Measurements from ENCODE around the gene TCP1. TPM values are rescaled to one million over a fixed set of nuclear protein-coding genes. Genes with fewer than 3 reads are reported as not detected.

TCP1 gene
- total RNA-seq, 1 experiment from 2014 or later: 229 TPM

DNA sequence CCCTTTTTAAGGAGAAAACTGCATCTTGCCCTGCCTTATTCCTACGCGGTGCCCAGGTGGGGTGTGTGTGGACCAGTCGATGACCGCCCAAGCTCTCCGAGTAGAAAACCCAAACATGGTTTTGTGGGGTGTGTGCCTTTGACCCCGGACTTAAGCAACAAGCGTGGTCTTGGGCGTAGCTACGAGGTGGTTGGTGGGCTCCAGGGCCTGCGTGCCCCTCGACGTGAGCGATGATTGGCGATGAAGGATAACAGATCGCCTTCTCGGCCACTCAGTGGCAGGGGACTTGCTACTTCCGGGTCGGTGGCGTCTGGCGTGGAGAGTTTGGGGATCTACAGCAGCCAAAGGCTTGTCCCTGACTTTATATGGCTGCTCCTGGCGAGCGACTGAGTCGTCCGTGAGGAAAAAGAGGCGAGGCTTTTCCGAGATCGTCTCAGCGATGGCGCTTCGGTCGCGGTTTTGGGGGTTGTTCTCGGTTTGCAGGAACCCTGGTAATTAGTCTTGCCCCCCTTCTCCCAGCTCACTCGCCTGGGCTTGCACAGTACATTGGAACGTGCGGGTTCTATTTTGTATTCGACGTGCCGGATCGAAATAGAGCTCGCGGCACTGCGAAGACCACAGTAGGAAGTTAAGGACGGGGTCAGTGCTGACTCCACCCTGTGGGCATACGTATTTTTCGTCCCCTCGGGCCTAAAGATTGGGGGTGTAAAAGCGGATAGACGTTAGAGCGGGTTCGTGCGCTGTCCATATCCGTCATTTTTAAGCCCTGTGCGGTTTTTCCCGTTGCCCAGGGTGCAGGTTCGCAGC is 950 bp upstream of the TCP1 start, which contains the start of gene MRPL18:
Gene MRPL18, plus strand, starts transcription at position 319 of the 807 bp plus-strand sequence. Its CDS starts 121 bp downstream, at position 440.
- in situ Hi-C loops (cut with HindIII; ENCODE audit: low pct_unique_long_range_greater_than_20kb, low sequenced_read_pairs): no loop called here
- peak; percentile 96 for DNase-seq (ENCODE audit: low read depth, low spot score)

DNA sequence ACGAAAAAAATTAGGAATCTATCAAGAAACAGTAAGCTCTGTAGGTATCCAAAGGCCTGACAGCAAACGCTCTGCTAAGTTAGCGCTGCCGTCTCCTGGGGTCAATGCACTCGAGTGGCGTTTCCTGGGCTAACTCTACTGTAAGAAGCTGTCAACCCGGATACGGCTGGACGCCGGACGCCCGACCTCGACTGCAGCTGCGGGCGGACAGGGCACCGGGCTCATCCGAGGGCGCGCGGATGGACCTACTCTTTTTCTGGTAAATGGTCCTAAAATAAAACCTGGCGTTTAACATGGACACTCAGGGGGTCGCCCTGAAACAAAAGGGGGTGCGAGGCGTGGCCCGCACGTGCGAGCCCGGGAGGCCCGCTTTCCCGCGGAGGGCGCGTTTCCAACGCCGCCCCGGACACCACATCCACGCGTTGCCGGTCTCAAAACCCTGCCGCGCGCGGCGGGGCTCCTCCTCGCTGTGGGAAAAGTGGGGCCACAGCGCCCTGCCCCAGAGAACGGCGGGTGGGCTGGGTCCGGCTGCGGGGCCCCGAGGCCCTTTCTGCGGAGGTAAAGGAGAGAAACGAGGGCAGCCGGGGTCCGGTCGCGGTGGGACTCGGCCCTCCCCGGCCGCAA is 537 bp downstream of the TCP1 start:
- peak; percentile 21 for DNase-seq (ENCODE audit: low read depth, low spot score)
- in situ Hi-C loops (cut with HindIII; ENCODE audit: low pct_unique_long_range_greater_than_20kb, low sequenced_read_pairs): no loop called here

GRCh38 chr6:159788276-159788675 is 1.1 kb downstream of the TCP1 start:
- DNase-seq (ENCODE audit: low read depth, low spot score): no peak
- in situ Hi-C loops (cut with HindIII; ENCODE audit: low pct_unique_long_range_greater_than_20kb, low sequenced_read_pairs): no loop called here

DNA sequence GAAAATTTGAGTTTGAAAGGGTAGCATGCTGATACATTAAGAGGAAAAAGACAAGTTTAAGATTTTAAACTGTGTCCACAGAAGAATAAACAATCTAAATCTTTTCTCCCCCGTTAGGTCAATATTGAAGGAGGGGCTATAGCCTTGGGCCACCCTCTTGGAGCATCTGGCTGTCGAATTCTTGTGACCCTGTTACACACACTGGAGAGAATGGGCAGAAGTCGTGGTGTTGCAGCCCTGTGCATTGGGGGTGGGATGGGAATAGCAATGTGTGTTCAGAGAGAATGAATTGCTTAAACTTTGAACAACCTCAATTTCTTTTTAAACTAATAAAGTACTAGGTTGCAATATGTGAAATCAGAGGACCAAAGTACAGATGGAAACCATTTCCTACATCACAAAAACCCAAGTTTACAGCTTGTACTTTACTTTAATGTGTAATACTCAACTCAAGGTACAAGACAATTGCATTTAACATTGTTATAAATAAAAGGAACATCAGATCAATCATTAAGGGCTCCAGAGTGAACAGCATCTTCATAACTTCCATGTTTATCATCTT is 10.8 kb downstream of the TCP1 start:
- no peak for DNase-seq (ENCODE audit: low read depth, low spot score)
- in situ Hi-C loops (cut with HindIII; ENCODE audit: low pct_unique_long_range_greater_than_20kb, low sequenced_read_pairs): no loop called here

- no peak for DNase-seq (ENCODE audit: low read depth, low spot score)
- in situ Hi-C loops (cut with HindIII; ENCODE audit: low pct_unique_long_range_greater_than_20kb, low sequenced_read_pairs): no loop called here
These were observed 11.3 kb downstream of the TCP1 start for GRCh38 chr6:159778131-159778530.

DNA sequence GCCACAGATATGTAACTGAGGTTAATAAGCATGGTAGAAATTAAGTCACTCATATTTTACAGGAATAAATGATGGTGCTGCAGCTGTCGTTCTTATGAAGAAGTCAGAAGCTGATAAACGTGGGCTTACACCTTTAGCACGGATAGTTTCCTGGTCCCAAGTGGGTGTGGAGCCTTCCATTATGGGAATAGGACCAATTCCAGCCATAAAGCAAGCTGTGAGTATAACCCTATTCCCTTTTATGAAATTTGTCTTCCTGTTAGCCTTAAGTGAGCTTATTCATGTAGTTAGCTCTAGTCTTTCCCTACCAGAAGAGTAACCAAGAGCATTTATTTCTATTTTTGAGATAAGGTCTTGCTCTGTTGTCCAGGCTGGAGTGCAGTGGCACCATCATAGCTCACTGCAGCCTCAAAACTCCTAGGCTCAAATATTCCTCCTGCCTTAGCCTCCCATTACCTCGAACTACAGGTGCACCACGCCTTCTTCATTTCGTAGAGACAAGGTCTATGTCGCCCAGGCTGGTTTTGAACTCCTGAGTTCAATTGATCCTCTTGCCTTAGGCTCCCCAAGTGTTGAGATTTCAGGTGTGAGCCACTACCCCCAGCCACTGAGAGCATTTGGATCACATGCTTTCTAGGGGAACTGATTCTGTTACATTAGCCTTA is 12.0 kb downstream of the TCP1 start:
- DNase-seq (ENCODE audit: low read depth, low spot score): no peak
- in situ Hi-C loops (cut with HindIII; ENCODE audit: low pct_unique_long_range_greater_than_20kb, low sequenced_read_pairs): no loop called here

DNA sequence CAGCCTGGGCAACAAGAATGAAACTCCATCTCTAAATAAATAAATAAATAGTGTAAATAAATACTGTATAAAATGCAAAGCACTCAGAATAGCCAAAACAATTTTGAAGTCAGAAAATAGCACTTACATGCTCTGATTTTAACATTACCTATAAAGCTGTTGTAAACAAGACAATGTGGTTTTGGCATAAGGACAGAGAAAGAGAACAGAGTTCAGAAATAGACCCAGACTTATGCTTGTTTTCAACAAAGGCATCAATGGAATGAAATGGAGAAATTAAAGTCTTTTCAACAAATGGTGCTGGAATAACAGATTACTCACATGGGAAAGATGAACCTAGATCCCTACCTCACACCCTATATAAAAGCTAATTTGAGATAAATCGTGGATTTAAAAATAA is 17.2 kb downstream of the TCP1 start:
- DNase-seq (ENCODE audit: low read depth, low spot score): no peak
- in situ Hi-C loops (cut with HindIII; ENCODE audit: low pct_unique_long_range_greater_than_20kb, low sequenced_read_pairs): no loop called here

DNA sequence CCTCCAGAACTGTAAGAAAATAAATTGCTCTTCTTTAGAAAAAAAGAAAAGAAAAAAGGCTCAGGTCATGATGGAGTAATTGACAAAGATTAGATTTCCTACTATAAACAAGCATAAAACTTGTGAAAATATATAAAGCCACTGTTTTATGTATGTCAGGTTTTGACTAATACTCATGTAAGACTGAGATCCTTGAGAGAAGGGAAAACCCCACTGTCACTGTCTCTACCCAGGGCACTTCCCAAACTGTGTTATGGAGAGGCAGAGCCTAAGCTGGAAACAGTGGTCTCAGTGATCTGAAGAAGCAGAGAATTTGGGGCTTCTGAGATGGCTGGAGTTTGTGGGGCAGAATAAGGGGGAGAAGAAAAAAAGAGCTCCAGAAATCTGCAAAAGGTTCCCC is 19.9 kb downstream of the TCP1 start:
- no peak for DNase-seq (ENCODE audit: low read depth, low spot score)
- in situ Hi-C loops (cut with HindIII; ENCODE audit: low pct_unique_long_range_greater_than_20kb, low sequenced_read_pairs): no loop called here

DNA sequence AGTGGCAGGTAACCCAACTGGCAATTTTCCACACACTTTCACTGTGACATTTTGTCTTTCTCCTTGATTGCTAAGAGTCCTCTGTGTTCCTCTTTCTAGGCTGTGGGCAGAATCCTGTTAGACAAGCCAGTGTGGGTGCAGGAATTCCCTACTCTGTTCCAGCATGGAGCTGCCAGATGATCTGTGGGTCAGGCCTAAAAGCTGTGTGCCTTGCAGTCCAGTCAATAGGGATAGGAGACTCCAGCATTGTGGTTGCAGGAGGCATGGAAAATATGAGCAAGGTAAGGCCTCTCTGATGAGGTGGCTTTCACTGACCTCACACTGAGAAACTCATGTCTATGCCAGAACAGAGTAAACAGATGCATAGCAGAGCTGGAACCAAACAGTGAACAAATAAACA is 22.5 kb downstream of the TCP1 start:
- no peak for DNase-seq (ENCODE audit: low read depth, low spot score)
- in situ Hi-C loops (cut with HindIII; ENCODE audit: low pct_unique_long_range_greater_than_20kb, low sequenced_read_pairs): no loop called here

DNA sequence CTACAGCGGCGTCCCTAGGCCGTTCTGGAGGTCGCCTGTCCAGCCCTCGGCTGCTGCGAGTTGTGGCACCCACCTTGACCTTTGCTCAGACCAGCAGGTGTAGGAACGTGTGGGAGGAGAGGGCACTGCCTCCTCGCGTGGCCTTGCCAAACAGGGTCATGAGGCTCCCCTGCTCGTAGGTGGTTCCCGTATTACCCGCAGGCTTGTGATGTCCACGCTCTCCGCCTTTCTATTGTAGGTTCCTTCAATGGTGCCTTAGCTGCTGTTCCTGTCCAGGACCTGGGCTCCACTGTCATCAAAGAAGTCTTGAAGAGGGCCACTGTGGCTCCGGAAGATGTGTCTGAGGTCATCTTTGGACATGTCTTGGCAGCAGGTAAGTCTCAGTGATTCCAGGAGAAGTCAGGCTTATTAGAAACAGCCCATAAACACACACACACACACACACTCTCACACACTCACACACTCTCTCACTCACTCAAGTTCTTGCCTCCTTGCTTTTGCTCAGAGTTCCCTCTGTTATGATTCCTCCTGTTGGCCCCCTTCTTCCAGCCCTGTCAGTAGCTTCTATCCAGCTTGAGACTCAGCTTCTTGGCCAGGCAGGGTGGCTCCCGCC is 26.6 kb downstream of the TCP1 start:
- in situ Hi-C loops (cut with HindIII; ENCODE audit: low pct_unique_long_range_greater_than_20kb, low sequenced_read_pairs): no loop called here
- no peak for DNase-seq (ENCODE audit: low read depth, low spot score)

DNA sequence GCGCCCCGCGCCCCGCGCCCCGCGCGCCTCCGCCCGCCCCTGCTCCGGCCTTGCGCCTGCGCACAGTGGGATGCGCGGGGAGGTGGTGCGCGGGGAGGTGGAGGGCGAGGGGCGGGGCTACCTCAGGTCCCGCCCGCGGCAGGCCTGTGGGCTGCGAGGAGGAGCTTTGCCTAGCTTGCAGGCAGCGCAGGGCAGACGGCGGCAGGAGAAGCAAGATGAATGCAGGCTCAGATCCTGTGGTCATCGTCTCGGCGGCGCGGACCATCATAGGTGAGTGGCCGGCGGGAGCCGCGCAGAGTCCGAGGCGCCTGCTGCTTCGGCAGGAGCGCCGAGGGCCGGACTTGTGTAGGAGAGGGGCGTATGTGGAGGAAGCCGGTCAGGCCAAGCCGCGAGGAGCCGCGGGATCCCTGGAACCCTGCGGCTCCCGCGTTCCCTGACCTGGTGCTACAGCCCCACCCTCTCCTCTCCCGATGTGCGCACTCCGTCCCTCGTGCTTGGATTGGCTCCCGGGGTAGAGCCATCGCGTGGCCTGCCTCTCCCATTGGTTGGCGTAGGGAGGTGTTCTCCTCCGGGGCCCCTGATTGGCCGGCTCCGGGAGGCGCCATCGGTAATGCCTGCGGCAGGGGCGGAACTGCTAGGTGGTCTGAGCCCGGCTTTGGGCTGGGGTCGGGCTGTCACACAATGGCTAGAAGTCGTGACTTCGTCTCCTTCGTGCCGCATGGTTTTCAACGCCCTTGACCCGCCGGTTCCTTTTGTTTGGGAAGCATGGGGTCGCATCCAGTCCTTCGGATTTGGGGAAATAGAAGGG is 27.3 kb downstream of the TCP1 start, which contains the start of gene ACAT2:
Gene ACAT2, plus strand, starts transcription at position 173 of the 808 bp plus-strand sequence. Its CDS starts 43 bp downstream, at position 216.
- in situ Hi-C loops (cut with HindIII; ENCODE audit: low pct_unique_long_range_greater_than_20kb, low sequenced_read_pairs): no loop called here

GRCh38 chr6:159761129-159761872 is 28.1 kb downstream of the TCP1 start:
- peak; percentile 4 for DNase-seq (ENCODE audit: low read depth, low spot score)
- in situ Hi-C loops (cut with HindIII; ENCODE audit: low pct_unique_long_range_greater_than_20kb, low sequenced_read_pairs): no loop called here

More for the DNA sequence above, 27.3 kb downstream of the TCP1 start, which contains the start of gene ACAT2:
- DNase-seq (ENCODE audit: low read depth, low spot score): peak; percentile 89

GRCh38 chr6:159760602-159761057 is 28.8 kb downstream of the TCP1 start:
- DNase-seq (ENCODE audit: low read depth, low spot score): peak; percentile 39
- in situ Hi-C loops (cut with HindIII; ENCODE audit: low pct_unique_long_range_greater_than_20kb, low sequenced_read_pairs): no loop called here

DNA sequence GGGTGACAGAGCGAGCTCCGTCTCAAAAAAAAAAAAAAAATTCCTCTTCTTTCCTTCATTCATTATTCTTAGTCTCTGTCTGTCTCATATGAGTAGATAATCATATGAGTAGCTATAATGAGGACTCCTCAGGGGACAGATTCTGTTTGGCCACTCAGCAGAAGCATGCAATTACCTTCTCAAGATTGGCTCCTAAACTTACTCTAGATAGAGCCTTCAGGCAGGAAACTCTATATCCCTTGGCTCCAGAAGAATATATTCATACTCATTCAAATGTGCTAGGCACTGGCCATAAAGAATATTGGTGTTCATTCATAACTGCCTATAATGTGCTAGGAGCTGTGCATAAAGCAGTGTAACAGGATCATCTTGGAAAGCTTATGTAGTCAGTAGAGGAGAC is 29.8 kb downstream of the TCP1 start:
- in situ Hi-C loops (cut with HindIII; ENCODE audit: low pct_unique_long_range_greater_than_20kb, low sequenced_read_pairs): no loop called here

GRCh38 chr6:159758031-159759001 is 31.1 kb downstream of the TCP1 start:
- peak; percentile 9 for DNase-seq (ENCODE audit: low read depth, low spot score)
- in situ Hi-C loops (cut with HindIII; ENCODE audit: low pct_unique_long_range_greater_than_20kb, low sequenced_read_pairs): no loop called here

More for the DNA sequence above, 29.8 kb downstream of the TCP1 start:
- no peak for DNase-seq (ENCODE audit: low read depth, low spot score)

Data from SK-MEL-5 (cell line).